Neutrophil (primary cell): ENCODE results near the gene SUV39H2.
"Not testable (repeated sequence)": the region's sequence is repeated elsewhere in the genome, so short reads cannot be mapped to it uniquely, and the experiment has no call there.

Experiments
- H3K27ac ChIP-seq: fragments of 200-600 bp; sonication (generic); 2 replicates; pipeline ENCODE4 v1.5.1; 2016; ENCODE audit warnings: mild to moderate bottlenecking, moderate library complexity
- H3K27me3 ChIP-seq: fragments of 200-600 bp; sonication (generic); 2 replicates; pipeline ENCODE4 v1.6.0; 2016; ENCODE audit warnings: mild to moderate bottlenecking
- H3K36me3 ChIP-seq: fragments of 200-600 bp; sonication (generic); 2 replicates; pipeline ENCODE4 v1.5.1; 2017
- H3K4me1 ChIP-seq, 2 experiments: fragments of 200-600 bp in 1 of 2; sonication (generic) in 1 of 2; 1 replicate in 1 of 2; 2 replicates in 1 of 2; pipeline versions ENCODE4 v1.5.1 to v1.6.1; 2013 to 2016; ENCODE audit warnings: low read depth in 1 of 2, low read length in 1 of 2, mild to moderate bottlenecking in 1 of 2, moderate library complexity in 1 of 2; ENCODE audit not compliant: control insufficient read depth in 1 of 2, insufficient read depth in 1 of 2
- H3K4me3 ChIP-seq, 2 experiments: fragments of 200-600 bp in 1 of 2; sonication (generic) in 1 of 2; 1 replicate in 1 of 2; 2 replicates in 1 of 2; pipeline ENCODE4 v1.5.1; 2013 to 2016; ENCODE audit warnings: low read depth in 1 of 2, low read length in 1 of 2, mild to moderate bottlenecking in 1 of 2, moderate library complexity in 1 of 2
- H3K9me3 ChIP-seq: fragments of 200-600 bp; sonication (generic); 2 replicates; pipeline ENCODE4 v1.5.1; 2016
- TF ChIP-seq, protein P1 (sequence below): fragments of 200-600 bp; sonication (generic); IDR thresholded peaks from 2 replicates; pipeline ENCODE4 v1.5.1; 2016; ENCODE audit warnings: antibody characterized with exemption

Gene SUV39H2

DNA sequence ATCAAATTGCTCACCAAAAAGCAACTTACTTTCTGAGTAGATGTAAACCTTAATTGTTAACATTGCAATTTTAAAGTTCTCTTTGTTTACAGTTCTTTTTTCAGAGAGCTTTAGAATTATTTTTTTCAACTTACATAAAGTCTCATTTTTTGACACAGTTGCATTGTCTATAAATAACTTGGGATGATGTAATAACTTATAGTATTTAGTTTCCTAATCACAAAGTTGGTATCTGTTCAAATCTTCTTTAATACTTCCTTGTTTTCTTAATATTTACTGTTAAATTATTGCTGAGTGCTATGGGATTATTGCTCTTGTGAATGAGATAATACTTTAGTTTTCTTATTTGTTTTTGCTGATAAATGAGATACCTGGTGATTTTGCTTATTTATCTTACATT is 18.9 kb upstream of the SUV39H2 start:
- Histone ChIP-seq H3K27ac (no peak overlapping the region), H3K4me1 (peaks cover 9% of the 10 kb centered on the region in 2 experiments), H3K9me3 (no peaks in the 10 kb centered on the region), H3K4me3 (no peak overlapping the region), H3K36me3 (peaks cover 14% of the 10 kb centered on the region), H3K27me3 (no peaks in the 10 kb centered on the region)
- TF ChIP-seq, protein P1, sequence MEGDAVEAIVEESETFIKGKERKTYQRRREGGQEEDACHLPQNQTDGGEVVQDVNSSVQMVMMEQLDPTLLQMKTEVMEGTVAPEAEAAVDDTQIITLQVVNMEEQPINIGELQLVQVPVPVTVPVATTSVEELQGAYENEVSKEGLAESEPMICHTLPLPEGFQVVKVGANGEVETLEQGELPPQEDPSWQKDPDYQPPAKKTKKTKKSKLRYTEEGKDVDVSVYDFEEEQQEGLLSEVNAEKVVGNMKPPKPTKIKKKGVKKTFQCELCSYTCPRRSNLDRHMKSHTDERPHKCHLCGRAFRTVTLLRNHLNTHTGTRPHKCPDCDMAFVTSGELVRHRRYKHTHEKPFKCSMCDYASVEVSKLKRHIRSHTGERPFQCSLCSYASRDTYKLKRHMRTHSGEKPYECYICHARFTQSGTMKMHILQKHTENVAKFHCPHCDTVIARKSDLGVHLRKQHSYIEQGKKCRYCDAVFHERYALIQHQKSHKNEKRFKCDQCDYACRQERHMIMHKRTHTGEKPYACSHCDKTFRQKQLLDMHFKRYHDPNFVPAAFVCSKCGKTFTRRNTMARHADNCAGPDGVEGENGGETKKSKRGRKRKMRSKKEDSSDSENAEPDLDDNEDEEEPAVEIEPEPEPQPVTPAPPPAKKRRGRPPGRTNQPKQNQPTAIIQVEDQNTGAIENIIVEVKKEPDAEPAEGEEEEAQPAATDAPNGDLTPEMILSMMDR: no peak

DNA sequence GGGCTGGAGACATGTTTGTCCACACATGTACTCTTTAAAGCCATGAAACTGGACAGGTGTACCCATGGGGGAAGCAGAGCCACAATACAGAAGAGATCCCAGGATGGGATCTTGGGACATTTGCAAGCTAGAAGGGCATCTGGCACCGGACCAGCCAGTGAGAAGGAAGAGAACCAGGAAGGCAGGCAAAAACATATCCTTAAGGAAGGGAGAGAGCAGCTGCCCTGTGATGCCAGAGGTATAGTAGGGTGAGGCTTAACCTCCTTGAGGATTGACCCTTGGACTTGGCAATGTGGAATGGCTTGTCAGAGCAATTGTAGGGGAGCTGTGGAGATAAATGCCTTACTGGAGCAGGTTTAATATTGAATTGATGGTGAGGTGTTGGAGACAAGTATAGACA is 17.9 kb upstream of the SUV39H2 start:
- TF ChIP-seq, protein P1: no peak
- Histone ChIP-seq H3K4me1 (peaks cover 9% of the 10 kb centered on the region in 2 experiments), H3K9me3 (no peaks in the 10 kb centered on the region), H3K27me3 (no peaks in the 10 kb centered on the region), H3K36me3 (peaks cover 8% of the 10 kb centered on the region), H3K27ac (no peak overlapping the region), H3K4me3 (no peak overlapping the region)

DNA sequence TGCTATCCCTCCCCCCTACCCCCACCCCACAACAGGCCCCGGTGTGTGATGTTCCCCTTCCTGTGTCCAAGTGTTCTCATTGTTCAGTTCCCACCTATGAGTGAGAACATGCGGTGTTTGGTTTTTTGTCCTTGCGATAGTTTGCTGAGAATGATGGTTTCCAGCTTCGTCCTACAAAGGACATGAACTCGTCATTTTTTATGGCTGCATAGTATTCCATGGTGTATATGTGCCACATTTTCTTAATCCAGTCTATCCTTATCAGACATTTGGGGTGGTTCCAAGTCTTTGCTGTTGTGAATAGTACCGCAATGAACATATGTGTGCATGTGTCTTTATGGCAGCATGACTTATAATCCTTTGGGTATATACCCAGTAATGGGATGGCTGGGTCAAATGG is 14.2 kb upstream of the SUV39H2 start:
- H3K9me3 ChIP-seq, H3K4me1 ChIP-seq, H3K27me3 ChIP-seq, H3K4me3 ChIP-seq, H3K27ac ChIP-seq: not testable (repeated sequence)
- H3K36me3 ChIP-seq: peaks cover 25% of the 10 kb centered on the region

DNA sequence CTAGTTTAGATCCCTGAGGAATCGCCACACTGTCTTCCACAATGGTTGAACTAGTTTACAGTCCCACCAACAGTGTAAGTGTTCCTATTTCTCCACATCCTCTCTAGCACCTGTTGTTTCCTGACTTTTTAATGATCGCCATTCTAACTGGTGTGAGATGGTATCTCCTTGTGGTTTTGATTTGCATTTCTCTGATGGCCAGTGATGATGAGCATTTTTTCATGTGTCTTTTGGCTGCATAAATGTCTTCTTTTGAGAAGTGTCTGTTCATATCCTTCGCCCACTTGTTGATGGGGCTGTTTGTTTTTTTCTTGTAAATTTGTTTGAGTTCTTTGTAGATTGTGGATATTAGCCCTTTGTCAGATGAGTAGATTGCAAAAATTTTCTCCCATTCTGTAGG is 13.8 kb upstream of the SUV39H2 start:
- not testable (repeated sequence) for H3K4me1 ChIP-seq, H3K9me3 ChIP-seq, H3K27me3 ChIP-seq, H3K27ac ChIP-seq, H3K4me3 ChIP-seq
- peaks cover 29% of the 10 kb centered on the region for H3K36me3 ChIP-seq

DNA sequence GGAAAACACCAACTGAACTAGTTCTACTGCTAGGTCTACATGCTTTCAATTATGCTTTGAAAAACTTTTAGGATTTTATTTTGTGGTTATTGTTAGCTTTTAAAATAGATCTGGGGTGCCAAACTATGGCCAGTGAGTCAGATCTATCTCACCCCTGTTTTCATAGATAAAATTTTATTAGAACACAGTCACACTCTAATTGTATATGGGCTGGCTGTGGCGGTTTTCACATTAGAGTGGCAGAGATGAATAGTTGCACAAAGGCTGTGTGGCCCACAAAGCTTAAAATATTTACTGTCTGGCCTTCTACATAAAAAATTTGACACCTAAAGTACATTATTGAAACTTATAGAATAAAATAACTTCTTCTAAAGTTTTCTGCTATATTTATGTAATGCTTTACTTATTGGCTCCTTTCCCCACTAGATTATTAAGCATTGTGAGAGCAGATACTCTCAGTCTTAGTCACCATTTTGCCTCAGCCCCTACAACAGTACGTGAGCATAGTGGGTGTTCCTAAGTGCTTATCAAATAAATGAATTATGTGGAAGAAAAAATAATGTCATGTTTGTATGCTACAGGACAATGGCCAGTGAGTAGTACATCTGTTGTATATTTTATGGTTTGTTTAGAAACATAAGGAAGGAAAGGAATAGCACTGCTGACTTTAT is 5.4 kb upstream of the SUV39H2 start:
- no peaks in the 10 kb centered on the region for H3K27me3 ChIP-seq
- no peaks in the 10 kb centered on the region for H3K9me3 ChIP-seq
- H3K4me3 ChIP-seq: no peak overlapping the region
- TF ChIP-seq, protein P1: no peak
- peaks cover 10 to 11% of the 10 kb centered on the region in 2 experiments for H3K4me1 ChIP-seq
- peaks cover 17% of the 10 kb centered on the region for H3K36me3 ChIP-seq
- H3K27ac ChIP-seq: no peak overlapping the region

DNA sequence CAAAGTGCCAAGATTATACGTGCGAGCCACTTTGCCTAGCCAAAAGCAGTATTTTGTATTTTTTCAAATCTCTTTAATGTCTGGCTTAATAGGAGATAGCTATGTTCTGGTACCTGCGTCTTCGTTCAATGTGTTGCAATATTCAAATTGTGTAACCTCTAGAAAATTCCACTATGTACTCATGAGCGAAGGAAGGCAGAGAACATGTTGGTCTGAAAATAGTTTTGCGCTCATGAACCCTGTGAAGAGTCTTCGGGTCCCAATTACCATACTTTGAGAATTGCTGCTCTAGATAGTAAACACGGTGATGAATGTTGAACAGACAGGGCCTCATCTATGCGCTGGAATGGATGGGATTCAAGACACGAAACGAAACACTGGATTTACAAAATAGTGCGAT is 2.7 kb upstream of the SUV39H2 start:
- Histone ChIP-seq H3K4me3 (no peak overlapping the region), H3K9me3 (no peaks in the 10 kb centered on the region), H3K27me3 (peaks cover 6% of the 10 kb centered on the region), H3K36me3 (no peaks in the 10 kb centered on the region), H3K27ac (no peak overlapping the region), H3K4me1 (peaks cover 25 to 28% of the 10 kb centered on the region in 2 experiments)
- TF ChIP-seq, protein P1: no peak
